ENCODE results near the gene JCHAIN. TPM values are rescaled to one million over a fixed set of nuclear protein-coding genes. Genes with fewer than 3 reads are reported as not detected.
"Not testable (repeated sequence)": the region's sequence is repeated elsewhere in the genome, so short reads cannot be mapped to it uniquely, and the experiment has no call there.

JCHAIN gene
- total and polyA plus RNA-seq, 2 of the 13 experiments (the other 11 are each of a cell fraction or from before 2014, with no cell fraction given): not detected

DNA sequence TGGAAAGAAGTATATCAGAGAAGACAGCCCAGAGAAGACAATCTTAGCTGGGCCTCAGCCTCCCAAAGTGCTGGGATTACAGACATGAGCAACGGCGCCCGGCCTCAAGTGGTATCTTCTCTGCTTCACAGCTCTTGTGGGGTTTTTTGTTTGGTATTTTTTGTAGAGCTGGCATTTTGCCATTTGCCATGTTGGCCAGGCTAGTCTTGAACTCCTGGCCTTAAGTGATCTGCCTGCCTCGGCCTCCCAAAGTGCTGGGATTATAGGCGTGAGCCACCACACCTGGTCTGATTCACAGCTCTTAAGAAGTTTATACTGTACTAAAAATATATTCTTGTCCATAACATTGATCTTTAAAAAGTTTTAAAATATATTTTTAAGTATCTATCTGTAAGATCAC lies 34.4 kb upstream of the JCHAIN start:
- CTCF ChIA-PET (ENCODE audit: low intra/inter-chr PET ratio, low total read pairs): no interaction called here
- Histone ChIP-seq H3K79me2 (ENCODE audit: insufficient read depth, low read length) (no peaks in the 10 kb centered on the region), H4K20me1 (ENCODE audit: insufficient read depth, low read length) (no peaks in the 10 kb centered on the region), H3K4me1 (ENCODE audit: insufficient read depth, low read length) (peaks cover 9% of the 10 kb centered on the region; the same call in 1 of the 2 replicates), H3K27me3 (ENCODE audit: control insufficient read depth in 1 of 2, insufficient read depth in 2 of 2, low read length in 2 of 2) (no peaks in the 10 kb centered on the region; a peak in 1 of 5 replicates), H3K36me3 (replicated peaks in 1 of 2; ENCODE audit: control insufficient read depth in 1 of 2, insufficient read depth in 2 of 2, low read length in 2 of 2) (no peaks in the 10 kb centered on the region), H3K27ac (ENCODE audit: extremely low read length, insufficient read depth, low read length) (no peak overlapping the region), H3K9me3 (ENCODE audit: low read length) (no peaks in the 10 kb centered on the region), H3K9ac (ENCODE audit: insufficient read depth, low read depth, low read length) (no peak overlapping the region), H3K4me3 (replicated peaks in 1 of 3; ENCODE audit: insufficient read depth in 1 of 3, low read depth in 2 of 3, low read length in 3 of 3) (no peak overlapping the region), H3K4me2 (ENCODE audit: low read depth, low read length) (no peak overlapping the region), H2AFZ (ENCODE audit: low read length) (no peak overlapping the region)
- DNase-seq (ENCODE audit: low spot score): no peak
- ATAC-seq: no peak
- TF ChIP-seq ZNF460 (CRISPR knock-in tag; IDR thresholded peaks at IDR 0.05; ENCODE audit: borderline replicate concordance): no peak
- TF ChIP-seq ZNF432 (CRISPR knock-in tag; IDR thresholded peaks at IDR 0.05; ENCODE audit: borderline replicate concordance): no peak
- no peak for TF ChIP-seq HMG20A (CRISPR knock-in tag; IDR thresholded peaks at IDR 0.05; ENCODE audit: borderline replicate concordance)
- no peak for TF ChIP-seq SP2 (CRISPR knock-in tag; IDR thresholded peaks at IDR 0.05)
- TF ChIP-seq ETV6 (CRISPR knock-in tag; conservative IDR thresholded peaks at IDR 0.05): no peak
- TF ChIP-seq NONO (IDR thresholded peaks at IDR 0.05): no peak
- TF ChIP-seq NONO (CRISPR knock-in tag; conservative IDR thresholded peaks at IDR 0.05): no peak
- 83% methylated on average over 5 of the region's 5 CpGs for WGBS (ENCODE audit: low lambda C conversion rate)
- POLR2A ChIA-PET: interaction anchor here (6.4 kb wide), 1 partner anchor 11 kb away, joined by 75 read pairs; the partner anchor contains the start of gene UTP3
- intact Hi-C loops (cut with micrococcal nuclease; ENCODE audit: unreplicated experiment) (loop anchor here (10.0 kb wide), 1 partner anchor 294 kb away; the partner anchor contains the start of gene DCK), in situ Hi-C loops (cut with HindIII; ENCODE audit: extremely low pct_ligation_motif_present, low pct_unique_long_range_greater_than_20kb) (no loop called here)
- BruUV-seq (replicated peaks): no TSS peak
- FAIRE-seq: no peak

DNA sequence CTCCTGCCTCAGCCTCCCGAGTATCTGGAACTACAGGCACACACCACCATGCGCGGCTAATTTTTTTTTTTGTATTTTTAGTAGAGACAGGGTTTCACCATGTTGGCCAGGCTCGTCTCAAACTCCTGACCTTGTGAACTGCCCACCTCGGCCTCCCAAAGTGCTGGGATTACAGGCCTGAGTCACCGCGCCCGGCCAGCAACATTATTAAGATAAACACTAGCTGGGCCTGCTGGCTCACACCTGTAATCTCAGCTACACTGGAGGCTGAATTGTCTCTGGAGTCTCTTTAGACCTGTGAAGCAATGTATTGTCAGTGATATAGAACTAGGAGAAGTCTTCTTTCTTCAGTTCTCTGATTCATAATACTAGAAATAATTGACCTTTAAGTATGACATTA lies 32.1 kb upstream of the JCHAIN start:
- in situ Hi-C loops (cut with HindIII; ENCODE audit: extremely low pct_ligation_motif_present, low pct_unique_long_range_greater_than_20kb); intact Hi-C loops (cut with micrococcal nuclease; ENCODE audit: unreplicated experiment): not testable (repeated sequence)

DNA sequence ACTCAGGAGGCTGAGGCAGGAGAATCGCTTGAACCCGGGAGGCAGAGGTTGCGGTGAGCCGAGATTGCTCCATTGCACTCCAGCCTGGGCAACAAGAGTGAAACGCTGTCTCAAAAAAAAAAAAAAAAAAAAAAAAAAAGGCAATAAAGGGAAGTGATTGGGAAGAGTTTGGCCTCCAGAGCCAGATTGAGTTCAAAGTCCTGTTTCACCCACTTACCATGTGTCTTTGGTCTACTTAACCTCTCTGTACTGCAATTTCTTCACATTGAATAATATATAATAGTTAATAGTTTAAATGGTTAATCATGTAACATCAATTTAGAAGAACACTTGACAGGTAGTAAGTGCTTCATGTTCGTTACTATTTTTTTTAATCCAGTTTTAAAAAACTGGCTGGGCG lies 28.3 kb upstream of the JCHAIN start:
- H3K4me3 ChIP-seq (replicated peaks in 1 of 3; ENCODE audit: insufficient read depth in 1 of 3, low read depth in 2 of 3, low read length in 3 of 3); FAIRE-seq; H2AFZ ChIP-seq (ENCODE audit: low read length); H3K27me3 ChIP-seq (ENCODE audit: control insufficient read depth in 1 of 2, insufficient read depth in 2 of 2, low read length in 2 of 2); in situ Hi-C loops (cut with HindIII; ENCODE audit: extremely low pct_ligation_motif_present, low pct_unique_long_range_greater_than_20kb); H3K27ac ChIP-seq (ENCODE audit: extremely low read length, insufficient read depth, low read length); H3K9ac ChIP-seq (ENCODE audit: insufficient read depth, low read depth, low read length); DNase-seq (ENCODE audit: low spot score); H3K4me2 ChIP-seq (ENCODE audit: low read depth, low read length); CTCF ChIA-PET (ENCODE audit: low intra/inter-chr PET ratio, low total read pairs); intact Hi-C loops (cut with micrococcal nuclease; ENCODE audit: unreplicated experiment); ATAC-seq; H3K36me3 ChIP-seq (replicated peaks in 1 of 2; ENCODE audit: control insufficient read depth in 1 of 2, insufficient read depth in 2 of 2, low read length in 2 of 2); H3K9me3 ChIP-seq (ENCODE audit: low read length); BruUV-seq (replicated peaks); H4K20me1 ChIP-seq (ENCODE audit: insufficient read depth, low read length): not testable (repeated sequence)
- Histone ChIP-seq H3K4me1 (ENCODE audit: insufficient read depth, low read length) (peaks cover 20% of the 10 kb centered on the region), H3K79me2 (ENCODE audit: insufficient read depth, low read length) (peaks cover 17% of the 10 kb centered on the region)
- POLR2A ChIA-PET: interaction anchor here (1.0 kb wide), 1 partner anchor 9 kb away, joined by 3 read pairs; no protein-coding TSS in a partner anchor
- 97% methylated on average over 7 of the region's 7 CpGs for WGBS (ENCODE audit: low lambda C conversion rate)

More for the DNA sequence above, 32.1 kb upstream of the JCHAIN start:
- 0 out of 2 replicates have a peak, but pooled peaks have one; percentile 19 for TF ChIP-seq FOSL2 (CRISPR knock-in tag; IDR thresholded peaks at IDR 0.05)
- H3K4me3 ChIP-seq (replicated peaks in 1 of 3; ENCODE audit: insufficient read depth in 1 of 3, low read depth in 2 of 3, low read length in 3 of 3); H3K79me2 ChIP-seq (ENCODE audit: insufficient read depth, low read length); DNase-seq (ENCODE audit: low spot score); H3K9ac ChIP-seq (ENCODE audit: insufficient read depth, low read depth, low read length); H3K4me2 ChIP-seq (ENCODE audit: low read depth, low read length); H3K36me3 ChIP-seq (replicated peaks in 1 of 2; ENCODE audit: control insufficient read depth in 1 of 2, insufficient read depth in 2 of 2, low read length in 2 of 2); H2AFZ ChIP-seq (ENCODE audit: low read length); CTCF ChIA-PET (ENCODE audit: low intra/inter-chr PET ratio, low total read pairs); H3K9me3 ChIP-seq (ENCODE audit: low read length); FAIRE-seq; H4K20me1 ChIP-seq (ENCODE audit: insufficient read depth, low read length); H3K4me1 ChIP-seq (ENCODE audit: insufficient read depth, low read length); BruUV-seq (replicated peaks); H3K27me3 ChIP-seq (ENCODE audit: control insufficient read depth in 1 of 2, insufficient read depth in 2 of 2, low read length in 2 of 2); H3K27ac ChIP-seq (ENCODE audit: extremely low read length, insufficient read depth, low read length): not testable (repeated sequence)
- POLR2A ChIA-PET: interaction anchor here (1.5 kb wide), 1 partner anchor 9 kb away, joined by 3 read pairs; no protein-coding TSS in a partner anchor
- WGBS (ENCODE audit: low lambda C conversion rate): 45% methylated on average over 8 of the region's 8 CpGs
- peak; percentile 48; the same call in 1 of the 3 replicates for ATAC-seq
